ELF-1 (cell line): ENCODE data around the gene STX2.

Experiments
- DNase-seq: peaks from one replicate; pipeline ENCODE4 v3.0.0-alpha.2; 2016; ENCODE audit warnings: low read depth, low spot score

STX2 gene

GRCh38 chr12:130831876-130832405 is 7.1 kb downstream of the STX2 start:
- no peak for DNase-seq

GRCh38 chr12:130831246-130831645 is 7.8 kb downstream of the STX2 start:
- DNase-seq, result no peak

- DNase-seq, result no peak
Observed at GRCh38 chr12:130830246-130830551, 8.9 kb downstream of the STX2 start.

GRCh38 chr12:130829391-130830245 is 9.4 kb downstream of the STX2 start:
- DNase-seq, result no peak

GRCh38 chr12:130828895-130829294 is 10.2 kb downstream of the STX2 start:
- DNase-seq, result no peak

- no peak for DNase-seq
Observed at GRCh38 chr12:130827432-130827831, 11.6 kb downstream of the STX2 start.

GRCh38 chr12:130826151-130826801 is 12.8 kb downstream of the STX2 start:
- DNase-seq, result peak; percentile 81

GRCh38 chr12:130825771-130826150 is 13.3 kb downstream of the STX2 start:
- DNase-seq, result no peak

- DNase-seq, result no peak
Observed at GRCh38 chr12:130819681-130820080, 19.4 kb downstream of the STX2 start.

- DNase-seq, result peak; percentile 91
Observed at GRCh38 chr12:130818635-130819576, 20.1 kb downstream of the STX2 start.

- DNase-seq, result no peak
Observed at GRCh38 chr12:130818272-130818634, 20.8 kb downstream of the STX2 start.

GRCh38 chr12:130817804-130818203 is 21.2 kb downstream of the STX2 start:
- DNase-seq, result no peak

- peak; percentile 69 for DNase-seq
Observed at GRCh38 chr12:130816097-130816496, 23.0 kb downstream of the STX2 start.

GRCh38 chr12:130815028-130815741 is 23.9 kb downstream of the STX2 start:
- DNase-seq, result no peak

- DNase-seq, result no peak
Observed at GRCh38 chr12:130813949-130814348, 25.1 kb downstream of the STX2 start.

GRCh38 chr12:130813436-130813835 is 25.6 kb downstream of the STX2 start:
- DNase-seq, result peak; percentile 58

GRCh38 chr12:130809791-130810190 is 29.3 kb downstream of the STX2 start:
- DNase-seq, result no peak

GRCh38 chr12:130807309-130807708 is 31.7 kb downstream of the STX2 start:
- DNase-seq, result no peak

- no peak for DNase-seq
Observed at GRCh38 chr12:130806574-130806973, 32.5 kb downstream of the STX2 start.

GRCh38 chr12:130805635-130806034 is 33.4 kb downstream of the STX2 start:
- no peak for DNase-seq

- no peak for DNase-seq
Observed at GRCh38 chr12:130804216-130804615, 34.8 kb downstream of the STX2 start.
